ENCODE data around the gene SGMS1. TPM values are rescaled to one million over a fixed set of nuclear protein-coding genes. Genes with fewer than 3 reads are reported as not detected.
"Not testable (repeated sequence)": the region's sequence is repeated elsewhere in the genome, so short reads cannot be mapped to it uniquely, and the experiment has no call there.

The SGMS1 gene
- total RNA-seq, 1 experiment from 2014 or later = 24.7 TPM

DNA sequence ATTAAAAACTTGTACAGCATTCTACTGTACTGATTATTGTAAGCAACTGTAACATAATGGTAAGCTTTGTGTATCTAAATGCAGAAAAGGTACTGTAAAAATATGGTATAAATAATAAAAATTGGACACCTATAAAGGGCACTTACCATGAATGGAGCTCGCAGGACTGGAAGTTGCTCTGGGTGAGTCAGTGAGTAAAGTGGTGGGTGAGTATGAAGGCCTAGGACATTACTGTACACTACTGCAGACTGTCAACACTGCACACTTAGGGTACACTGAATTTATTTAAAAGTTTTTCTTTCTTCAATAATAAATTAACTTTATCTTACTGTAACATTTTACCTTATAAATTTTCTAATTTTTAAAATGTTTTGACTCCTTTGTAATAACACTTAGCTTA lies 253.8 kb downstream of the SGMS1 start:
- ChIA-PET CTCF (interaction anchor here (0.6 to 3.6 kb wide), 6 partner anchors 9 to 1681 kb away, joined by 3 to 21 read pairs (median 4); no protein-coding TSS in a partner anchor), POLR2A (interaction anchor here (0.7 to 1.2 kb wide), 3 partner anchors 9 to 166 kb away, joined by 3 to 5 read pairs (median 3); no protein-coding TSS in a partner anchor)
- H3K9me3 Mint-ChIP-seq (ENCODE audit: unreplicated experiment) = no peaks in the 10 kb centered on the region
- no peaks in the 10 kb centered on the region for H3K27me3 Mint-ChIP-seq (ENCODE audit: insufficient read depth, unreplicated experiment)
- DNase-seq (ENCODE audit: unreplicated experiment) = no peak
- no TSS peak for BruUV-seq (replicated peaks)
- H3K4me3 Mint-ChIP-seq (ENCODE audit: unreplicated experiment) = no peak overlapping the region
- intact Hi-C loops (cut with micrococcal nuclease) = loop anchor here (5.0 kb wide), 1 partner anchor 182 kb away; no protein-coding TSS in a partner anchor
- H3K4me1 Mint-ChIP-seq (ENCODE audit: insufficient read depth, unreplicated experiment) = no peaks in the 10 kb centered on the region
- H3K36me3 Mint-ChIP-seq (ENCODE audit: insufficient read depth, unreplicated experiment) = peaks cover 24% of the 10 kb centered on the region
- no peak overlapping the region for H3K27ac Mint-ChIP-seq (ENCODE audit: low read depth, unreplicated experiment)
- TF ChIP-seq, protein P1, sequence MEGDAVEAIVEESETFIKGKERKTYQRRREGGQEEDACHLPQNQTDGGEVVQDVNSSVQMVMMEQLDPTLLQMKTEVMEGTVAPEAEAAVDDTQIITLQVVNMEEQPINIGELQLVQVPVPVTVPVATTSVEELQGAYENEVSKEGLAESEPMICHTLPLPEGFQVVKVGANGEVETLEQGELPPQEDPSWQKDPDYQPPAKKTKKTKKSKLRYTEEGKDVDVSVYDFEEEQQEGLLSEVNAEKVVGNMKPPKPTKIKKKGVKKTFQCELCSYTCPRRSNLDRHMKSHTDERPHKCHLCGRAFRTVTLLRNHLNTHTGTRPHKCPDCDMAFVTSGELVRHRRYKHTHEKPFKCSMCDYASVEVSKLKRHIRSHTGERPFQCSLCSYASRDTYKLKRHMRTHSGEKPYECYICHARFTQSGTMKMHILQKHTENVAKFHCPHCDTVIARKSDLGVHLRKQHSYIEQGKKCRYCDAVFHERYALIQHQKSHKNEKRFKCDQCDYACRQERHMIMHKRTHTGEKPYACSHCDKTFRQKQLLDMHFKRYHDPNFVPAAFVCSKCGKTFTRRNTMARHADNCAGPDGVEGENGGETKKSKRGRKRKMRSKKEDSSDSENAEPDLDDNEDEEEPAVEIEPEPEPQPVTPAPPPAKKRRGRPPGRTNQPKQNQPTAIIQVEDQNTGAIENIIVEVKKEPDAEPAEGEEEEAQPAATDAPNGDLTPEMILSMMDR (IDR thresholded peaks at IDR 0.05; ENCODE audit: unreplicated experiment) = no peak

DNA sequence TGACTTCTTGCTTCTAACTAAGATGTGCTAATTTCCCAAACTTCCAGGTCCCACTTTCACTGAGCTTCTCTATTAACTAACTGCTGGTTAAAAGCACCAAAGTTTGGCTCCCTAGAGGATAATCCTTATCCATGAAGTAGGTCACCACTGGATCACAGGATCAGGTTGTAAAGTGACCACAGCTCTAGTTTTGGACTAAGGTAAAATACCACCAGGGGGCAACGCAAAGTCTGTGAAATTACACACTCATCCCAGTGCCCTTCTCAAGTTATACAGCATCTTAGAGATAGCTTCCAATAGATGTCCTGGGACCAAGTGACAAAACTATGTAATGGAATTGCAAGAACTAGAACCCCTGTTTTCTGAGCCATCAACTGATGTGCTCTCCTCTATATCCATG lies 256.0 kb downstream of the SGMS1 start:
- H3K4me1 Mint-ChIP-seq (ENCODE audit: insufficient read depth, unreplicated experiment) = peaks cover 8% of the 10 kb centered on the region
- no peak overlapping the region for H3K27ac Mint-ChIP-seq (ENCODE audit: low read depth, unreplicated experiment)
- CTCF ChIA-PET = interaction anchor here (0.6 to 3.6 kb wide), 18 partner anchors 9 to 255 kb away, joined by 3 to 21 read pairs (median 4); no protein-coding TSS in a partner anchor
- intact Hi-C loops (cut with micrococcal nuclease) = loop anchor here (1.0 to 5.0 kb wide), 3 partner anchors 54 to 285 kb away; no protein-coding TSS in a partner anchor
- H3K9me3 Mint-ChIP-seq (ENCODE audit: unreplicated experiment) = peaks cover 13% of the 10 kb centered on the region
- H3K4me3 Mint-ChIP-seq (ENCODE audit: unreplicated experiment) = no peak overlapping the region
- TF ChIP-seq, protein P1 (IDR thresholded peaks at IDR 0.05; ENCODE audit: unreplicated experiment) = peak; percentile 18
- peak; percentile 58 for DNase-seq (ENCODE audit: unreplicated experiment)
- no TSS peak for BruUV-seq (replicated peaks)
- POLR2A ChIA-PET = interaction anchor here (1.1 to 2.0 kb wide), 3 partner anchors 25 to 48 kb away, joined by 3 to 5 read pairs (median 4); no protein-coding TSS in a partner anchor
- H3K36me3 Mint-ChIP-seq (ENCODE audit: insufficient read depth, unreplicated experiment) = peaks cover 24% of the 10 kb centered on the region
- no peaks in the 10 kb centered on the region for H3K27me3 Mint-ChIP-seq (ENCODE audit: insufficient read depth, unreplicated experiment)

DNA sequence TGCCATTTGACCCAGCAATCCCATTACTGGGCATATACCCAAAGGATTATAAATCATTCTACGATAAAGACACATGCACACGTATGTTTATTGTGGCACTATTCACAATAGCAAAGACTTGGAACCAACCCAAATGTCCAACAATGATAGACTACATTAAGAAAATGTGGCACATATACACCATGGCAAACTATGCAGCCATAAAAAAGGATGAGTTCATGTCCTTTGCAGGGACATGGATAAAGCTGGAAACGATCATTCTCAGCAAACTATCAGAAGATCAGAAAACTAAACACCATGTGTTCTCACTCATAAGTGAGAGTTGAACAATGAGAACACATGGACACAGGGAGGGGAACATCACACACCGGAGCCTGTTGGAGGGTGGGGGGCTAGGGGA lies 257.3 kb downstream of the SGMS1 start:
- not testable (repeated sequence) for H3K4me1 Mint-ChIP-seq (ENCODE audit: insufficient read depth, unreplicated experiment); BruUV-seq (replicated peaks); DNase-seq (ENCODE audit: unreplicated experiment); H3K4me3 Mint-ChIP-seq (ENCODE audit: unreplicated experiment); H3K27me3 Mint-ChIP-seq (ENCODE audit: insufficient read depth, unreplicated experiment); H3K27ac Mint-ChIP-seq (ENCODE audit: low read depth, unreplicated experiment)
- intact Hi-C loops (cut with micrococcal nuclease) = loop anchor here (2.0 to 5.0 kb wide), 2 partner anchors 186 to 286 kb away; no protein-coding TSS in a partner anchor
- CTCF ChIA-PET = interaction anchor here (1.4 to 1.5 kb wide), 2 partner anchors 19 to 41 kb away, joined by 4 to 7 read pairs; no protein-coding TSS in a partner anchor
- POLR2A ChIA-PET = interaction anchor here (0.6 kb wide), 1 partner anchor 151 kb away, joined by 3 read pairs; no protein-coding TSS in a partner anchor
- Mint-ChIP-seq H3K36me3 (ENCODE audit: insufficient read depth, unreplicated experiment) (peaks cover 22% of the 10 kb centered on the region), H3K9me3 (ENCODE audit: unreplicated experiment) (peaks cover 17% of the 10 kb centered on the region)

DNA sequence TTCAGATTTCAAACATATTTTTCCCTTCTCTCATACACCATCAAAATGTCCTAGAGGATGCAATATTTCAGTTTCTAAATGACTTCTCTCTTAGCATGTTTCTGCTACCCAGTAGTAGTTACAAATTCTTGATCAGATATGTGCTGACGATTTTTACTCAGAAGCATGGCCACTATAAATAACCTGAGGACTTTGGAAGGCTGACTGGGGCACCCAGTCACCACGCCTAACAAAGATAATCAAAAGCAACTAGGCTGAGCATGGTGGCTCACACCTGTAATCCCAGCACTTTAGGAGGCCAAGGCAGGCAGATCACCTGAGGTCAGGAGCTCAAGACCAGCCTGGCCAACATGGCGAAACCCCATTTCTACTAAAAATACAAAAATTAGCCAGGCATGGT lies 259.0 kb downstream of the SGMS1 start:
- Mint-ChIP-seq H3K9me3 (ENCODE audit: unreplicated experiment) (peaks cover 17% of the 10 kb centered on the region), H3K36me3 (ENCODE audit: insufficient read depth, unreplicated experiment) (peaks cover 19% of the 10 kb centered on the region)
- not testable (repeated sequence) for BruUV-seq (replicated peaks); H3K27ac Mint-ChIP-seq (ENCODE audit: low read depth, unreplicated experiment); H3K4me3 Mint-ChIP-seq (ENCODE audit: unreplicated experiment); H3K27me3 Mint-ChIP-seq (ENCODE audit: insufficient read depth, unreplicated experiment); H3K4me1 Mint-ChIP-seq (ENCODE audit: insufficient read depth, unreplicated experiment); DNase-seq (ENCODE audit: unreplicated experiment)
- ChIA-PET CTCF (interaction anchor here (1.0 kb wide), 2 partner anchors 43 to 125 kb away, joined by 3 read pairs; no protein-coding TSS in a partner anchor), POLR2A (interaction anchor here (0.7 kb wide), 1 partner anchor 33 kb away, joined by 3 read pairs; no protein-coding TSS in a partner anchor)
- intact Hi-C loops (cut with micrococcal nuclease) = loop anchor here (5.0 kb wide), 1 partner anchor 188 kb away; no protein-coding TSS in a partner anchor

DNA sequence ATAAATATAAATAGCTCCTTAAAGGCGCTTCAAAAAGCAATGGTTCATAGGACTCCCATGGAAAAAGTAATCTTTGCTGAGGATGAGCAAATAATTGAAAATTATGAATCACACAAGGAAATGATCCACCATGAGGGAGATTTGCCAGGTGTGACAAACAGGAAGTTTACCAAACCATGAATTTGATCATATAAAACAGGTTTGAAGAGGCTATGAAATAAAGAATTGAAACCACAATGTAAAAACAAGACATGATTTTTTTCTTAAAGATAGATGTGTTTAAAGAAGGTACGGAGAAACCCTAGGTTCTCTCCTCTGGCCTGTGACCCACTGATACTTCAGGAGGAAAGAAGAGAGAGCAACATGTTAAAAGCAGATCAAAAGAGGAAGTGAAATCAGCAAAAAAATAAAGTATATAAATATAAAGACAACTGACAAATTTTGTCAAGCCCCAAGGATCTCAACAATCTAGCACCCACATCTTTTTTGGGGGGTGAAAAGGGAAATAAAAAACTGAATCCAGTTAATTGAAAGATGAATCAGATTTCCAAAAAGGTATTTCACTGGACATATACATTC lies 261.1 kb downstream of the SGMS1 start:
- ChIA-PET POLR2A (interaction anchor here (0.9 kb wide), 1 partner anchor 10 kb away, joined by 4 read pairs; no protein-coding TSS in a partner anchor), CTCF (no interaction called here)
- H3K27me3 Mint-ChIP-seq (ENCODE audit: insufficient read depth, unreplicated experiment) = no peaks in the 10 kb centered on the region
- H3K36me3 Mint-ChIP-seq (ENCODE audit: insufficient read depth, unreplicated experiment) = peaks cover 18% of the 10 kb centered on the region
- DNase-seq (ENCODE audit: unreplicated experiment) = peak; percentile 36
- peaks cover 17% of the 10 kb centered on the region for H3K9me3 Mint-ChIP-seq (ENCODE audit: unreplicated experiment)
- H3K4me1 Mint-ChIP-seq (ENCODE audit: insufficient read depth, unreplicated experiment) = peaks cover 8% of the 10 kb centered on the region
- H3K27ac Mint-ChIP-seq (ENCODE audit: low read depth, unreplicated experiment) = no peak overlapping the region
- BruUV-seq (replicated peaks) = no TSS peak
- intact Hi-C loops (cut with micrococcal nuclease) = no loop called here
- TF ChIP-seq, protein P1 (IDR thresholded peaks at IDR 0.05; ENCODE audit: unreplicated experiment) = no peak
- no peak overlapping the region for H3K4me3 Mint-ChIP-seq (ENCODE audit: unreplicated experiment)

Measured in MCF 10A (cell line).